Esophagus squamous epithelium (tissue), 5 donors: ENCODE measurements around the gene PRKCA. TPM values are rescaled to one million over a fixed set of nuclear protein-coding genes. Genes with fewer than 3 reads are reported as not detected.

Source experiments
- DNase-seq: peaks from one replicate; lab custom pipeline; 2025; lab: John Stamatoyannopoulos, UW
- H3K27ac ChIP-seq, 4 donors: fragments of 200-600 bp; sonication (generic); one replicate each; pipeline ENCODE4 v1.5.1; 2016 to 2019; ENCODE audit warnings: mild to moderate bottlenecking in 1 of 4
- H3K27me3 ChIP-seq, 4 donors: fragments of 200-600 bp; sonication (generic); 1 replicate in 3 of 4; 2 replicates in 1 of 4; pipeline versions ENCODE4 v1.5.1 to v1.6.0; 2017 to 2021; ENCODE audit warnings: antibody characterized with exemption in 1 of 4
- H3K36me3 ChIP-seq, 3 donors: fragments of 200-600 bp; sonication (generic); one replicate each; pipeline ENCODE4 v1.5.1; 2016 to 2019
- H3K4me1 ChIP-seq, 3 donors: fragments of 200-600 bp; sonication (generic); one replicate each; pipeline ENCODE4 v1.5.1; 2017 to 2019
- H3K4me3 ChIP-seq, 4 donors: fragments of 200-600 bp; sonication (generic); 1 replicate in 3 of 4; 2 replicates in 1 of 4; pipeline ENCODE4 v1.5.1; 2016 to 2019; ENCODE audit warnings: mild to moderate bottlenecking in 2 of 4, moderate library complexity in 1 of 4
- H3K9me3 ChIP-seq, 3 donors: fragments of 200-600 bp; sonication (generic); one replicate each; pipeline ENCODE4 v1.5.1; 2016 to 2019
- POLR2A ChIP-seq, 4 donors: fragments of 450-650 bp; IDR thresholded peaks; one replicate each; pipeline ENCODE4 v1.6.1; 2017; ENCODE audit warnings: antibody characterized with exemption in 4 of 4, mild to moderate bottlenecking in 4 of 4, moderate library complexity in 3 of 4
- WGBS, 2 donors: methylation state at CpG; one replicate each; pipeline ENCODE4 v1.1.5; 2018; 5-methylcytosine and 5-hydroxymethylcytosine counted together
- intact Hi-C: fragments of 100-400 bp; cut with DNase I; formaldehyde crosslinking; loops from one replicate; pipeline ENCODE4 v1.15.0; 2022
- total RNA-seq, 4 donors: library from RNA; depleted of rRNA; stranded (reverse); fragments of >200 nt; gene quantifications; one replicate each; pipeline ENCODE4 v1.1.0, GENCODE V29; 2016
- TF ChIP-seq, protein P1 (sequence below), 6 experiments: fragments of 450-650 bp in 4 of 6; fragments of 200-600 bp in 2 of 6; sonication (generic) in 2 of 6; IDR thresholded peaks; one replicate each; pipeline ENCODE4 v1.5.1; 2016 to 2019; ENCODE audit warnings: antibody characterized with exemption in 6 of 6, mild to moderate bottlenecking in 4 of 6, moderate library complexity in 4 of 6
- donor health status: DM: yes; HTN: yes; CAD: no.

Gene PRKCA
- total RNA-seq, 4 donors from 2014 or later, result 2.4 to 9.2 (median 4.2) TPM

DNA sequence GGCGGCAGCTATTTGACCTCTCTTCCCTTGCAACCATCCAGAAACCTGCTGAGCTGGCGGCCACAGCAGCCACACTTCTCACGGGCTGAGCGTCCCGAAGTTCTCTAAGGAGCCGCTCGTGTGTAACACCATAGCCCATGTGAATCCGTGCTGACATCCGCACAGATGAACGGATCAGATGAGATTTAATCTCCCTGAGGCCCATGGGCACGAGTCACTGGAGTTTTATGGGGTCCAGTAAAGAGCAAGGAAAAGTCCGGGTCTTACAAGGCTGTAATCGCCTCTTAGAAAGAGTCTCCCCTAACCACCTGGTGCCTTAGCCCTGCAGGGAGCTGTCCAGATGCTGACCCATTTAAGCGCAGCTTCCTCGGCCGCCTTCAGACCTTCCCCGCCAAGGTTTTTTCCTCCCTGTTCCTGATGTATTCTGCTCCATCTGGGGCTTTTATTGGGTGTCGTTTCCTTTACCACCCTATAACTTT lies 527.0 kb downstream of the PRKCA start:
- Histone ChIP-seq H3K9me3 (no peaks in the 10 kb centered on the region), H3K27ac (no peak overlapping the region), H3K27me3 (peaks cover 0 to 82% (median under 1%) of the 10 kb centered on the region in 4 donors), H3K36me3 (no peaks in the 10 kb centered on the region), H3K4me3 (no peak overlapping the region), H3K4me1 (no peaks in the 10 kb centered on the region)
- no peak for TF ChIP-seq POLR2A (IDR thresholded peaks at IDR 0.05)
- TF ChIP-seq, protein P1, sequence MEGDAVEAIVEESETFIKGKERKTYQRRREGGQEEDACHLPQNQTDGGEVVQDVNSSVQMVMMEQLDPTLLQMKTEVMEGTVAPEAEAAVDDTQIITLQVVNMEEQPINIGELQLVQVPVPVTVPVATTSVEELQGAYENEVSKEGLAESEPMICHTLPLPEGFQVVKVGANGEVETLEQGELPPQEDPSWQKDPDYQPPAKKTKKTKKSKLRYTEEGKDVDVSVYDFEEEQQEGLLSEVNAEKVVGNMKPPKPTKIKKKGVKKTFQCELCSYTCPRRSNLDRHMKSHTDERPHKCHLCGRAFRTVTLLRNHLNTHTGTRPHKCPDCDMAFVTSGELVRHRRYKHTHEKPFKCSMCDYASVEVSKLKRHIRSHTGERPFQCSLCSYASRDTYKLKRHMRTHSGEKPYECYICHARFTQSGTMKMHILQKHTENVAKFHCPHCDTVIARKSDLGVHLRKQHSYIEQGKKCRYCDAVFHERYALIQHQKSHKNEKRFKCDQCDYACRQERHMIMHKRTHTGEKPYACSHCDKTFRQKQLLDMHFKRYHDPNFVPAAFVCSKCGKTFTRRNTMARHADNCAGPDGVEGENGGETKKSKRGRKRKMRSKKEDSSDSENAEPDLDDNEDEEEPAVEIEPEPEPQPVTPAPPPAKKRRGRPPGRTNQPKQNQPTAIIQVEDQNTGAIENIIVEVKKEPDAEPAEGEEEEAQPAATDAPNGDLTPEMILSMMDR (IDR thresholded peaks at IDR 0.05), result no peak
- intact Hi-C loops, result no loop called here
- no peak for DNase-seq
- WGBS, 2 donors, result 4 to 14% methylated on average over 14 to 15 of the region's 18 CpGs

DNA sequence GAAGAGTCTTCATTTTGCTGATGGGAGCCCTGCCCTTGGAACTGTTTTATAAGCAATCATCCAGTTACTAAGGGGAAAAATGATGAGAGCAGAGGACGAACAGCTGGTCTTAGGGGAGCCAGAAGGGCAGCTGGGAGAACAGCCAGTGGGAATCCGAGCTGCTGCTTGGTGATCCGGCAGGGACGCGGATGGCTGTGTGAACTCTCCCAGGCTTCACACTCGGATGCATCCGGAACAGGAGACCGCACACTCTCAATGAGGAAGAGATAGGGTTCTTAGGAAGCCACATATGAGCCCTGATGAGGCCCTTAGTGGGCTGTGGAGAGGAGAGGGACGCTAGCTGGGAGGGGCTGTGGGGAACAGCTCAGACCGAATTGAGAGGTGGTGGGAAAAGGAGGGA lies 527.5 kb downstream of the PRKCA start:
- H3K4me3 ChIP-seq, result no peak overlapping the region
- peaks cover 0 to 3% (median 0%) of the 10 kb centered on the region in 3 donors for H3K4me1 ChIP-seq
- WGBS, 2 donors, result 20 to 21% methylated on average over 10 of the region's 10 CpGs
- H3K36me3 ChIP-seq, result no peaks in the 10 kb centered on the region
- TF ChIP-seq, protein P1 (IDR thresholded peaks at IDR 0.05), result no peak
- TF ChIP-seq POLR2A (IDR thresholded peaks at IDR 0.05), result no peak
- no peak for DNase-seq
- no peak overlapping the region for H3K27ac ChIP-seq
- intact Hi-C loops, result no loop called here
- no peaks in the 10 kb centered on the region for H3K9me3 ChIP-seq
- H3K27me3 ChIP-seq, result peaks cover 0 to 82% (median 5%) of the 10 kb centered on the region in 4 donors

DNA sequence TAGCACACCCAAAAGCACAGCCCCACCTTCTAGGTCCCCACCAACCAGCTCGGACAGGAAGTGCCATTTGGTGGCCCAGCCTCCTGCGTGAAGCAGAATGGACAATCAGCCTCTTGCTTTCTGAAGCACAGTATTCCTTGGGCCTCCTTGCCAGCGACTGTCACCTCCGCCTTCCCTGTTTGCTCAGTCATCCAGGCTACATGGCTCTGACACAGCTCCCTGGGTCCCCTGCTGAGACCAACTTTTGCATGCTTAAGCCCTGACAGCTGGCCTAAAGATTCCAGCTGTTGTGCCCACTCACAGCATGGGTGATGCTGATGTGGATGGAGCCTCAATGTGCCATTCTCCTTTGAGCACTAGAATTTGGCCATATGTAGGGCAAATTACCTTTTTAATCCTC lies 528.0 kb downstream of the PRKCA start:
- H3K4me1 ChIP-seq, result peaks cover 0 to 6% (median 0%) of the 10 kb centered on the region in 3 donors
- H3K4me3 ChIP-seq, result no peak overlapping the region
- no peaks in the 10 kb centered on the region for H3K36me3 ChIP-seq
- no peak overlapping the region for H3K27ac ChIP-seq
- no peaks in the 10 kb centered on the region for H3K9me3 ChIP-seq
- TF ChIP-seq, protein P1 (IDR thresholded peaks at IDR 0.05), result no peak
- TF ChIP-seq POLR2A (IDR thresholded peaks at IDR 0.05), result no peak
- intact Hi-C loops, result no loop called here
- DNase-seq, result no peak
- WGBS, 2 donors, result 24 to 45% methylated on average over 2 to 4 of the region's 4 CpGs
- H3K27me3 ChIP-seq, result peaks cover 4 to 83% (median 9%) of the 10 kb centered on the region in 4 donors

DNA sequence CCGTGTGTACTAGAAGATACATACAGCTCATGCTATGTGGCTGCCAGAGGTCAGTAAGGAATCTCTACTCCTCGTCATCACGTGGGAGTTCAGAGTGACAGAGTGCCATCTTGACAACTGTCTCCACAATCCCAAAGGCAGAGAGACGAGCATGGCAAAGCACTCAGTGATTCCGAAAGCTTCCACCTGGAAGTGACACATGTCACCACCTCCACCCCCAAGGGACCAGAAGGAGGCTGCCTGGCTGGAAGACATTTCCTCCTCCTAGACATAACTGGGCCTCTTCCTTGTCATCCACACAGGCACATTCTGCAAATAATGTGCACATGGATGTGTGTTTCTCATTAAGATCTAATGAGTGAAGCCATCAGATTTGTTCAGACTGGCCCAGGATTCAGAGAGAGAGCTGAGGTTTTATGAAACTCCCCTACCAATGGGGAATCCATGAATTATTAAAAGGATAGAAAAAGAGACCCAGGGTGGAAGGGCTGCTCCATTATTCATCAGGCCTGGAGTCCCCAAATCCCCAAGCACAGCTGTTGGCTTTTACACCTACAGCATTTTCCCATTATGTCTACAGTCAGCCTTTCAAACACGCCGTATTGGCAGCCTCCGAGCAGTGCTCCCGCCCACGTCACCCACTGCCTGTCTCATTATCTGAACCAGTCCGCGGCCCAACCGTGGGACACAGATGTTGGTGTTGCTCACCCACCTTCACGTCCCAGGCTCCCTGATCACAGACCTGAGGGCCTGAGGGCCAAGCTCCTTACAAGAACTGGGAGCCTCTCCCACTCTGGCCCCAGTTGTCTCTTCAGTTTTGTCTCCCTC lies 529.2 kb downstream of the PRKCA start:
- intact Hi-C loops, result no loop called here
- H3K27ac ChIP-seq, result no peak overlapping the region
- no peak overlapping the region for H3K4me3 ChIP-seq
- H3K9me3 ChIP-seq, result no peaks in the 10 kb centered on the region
- TF ChIP-seq POLR2A (IDR thresholded peaks at IDR 0.05), result no peak
- TF ChIP-seq, protein P1 (IDR thresholded peaks at IDR 0.05), result no peak
- H3K4me1 ChIP-seq, result peaks cover 0 to 6% (median 0%) of the 10 kb centered on the region in 3 donors
- 70 to 73% methylated on average over 7 to 14 of the region's 14 CpGs for WGBS, 2 donors
- peaks cover 4 to 90% (median 9%) of the 10 kb centered on the region in 4 donors for H3K27me3 ChIP-seq
- no peaks in the 10 kb centered on the region for H3K36me3 ChIP-seq
- DNase-seq, result no peak

DNA sequence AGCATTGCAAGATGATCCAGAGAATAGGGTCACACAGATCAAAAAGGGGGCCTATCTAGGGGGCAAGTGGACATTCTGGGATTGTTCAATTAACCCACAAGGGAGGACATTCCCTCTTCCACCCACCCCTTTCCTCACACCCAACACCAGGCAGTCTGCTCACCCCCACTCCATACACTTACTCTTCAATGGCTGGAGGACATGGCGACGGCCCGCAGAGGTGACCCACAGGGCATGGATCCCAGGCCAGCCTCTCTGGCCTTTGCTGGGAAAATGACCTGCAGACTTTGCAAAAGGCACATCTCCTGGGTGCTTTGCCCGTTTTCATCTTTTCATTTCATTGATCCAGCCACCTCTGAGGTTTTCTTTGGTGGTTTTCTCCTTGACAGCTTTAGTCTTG lies 530.8 kb downstream of the PRKCA start:
- no peaks in the 10 kb centered on the region for H3K36me3 ChIP-seq
- no peak for DNase-seq
- no peak for TF ChIP-seq POLR2A (IDR thresholded peaks at IDR 0.05)
- TF ChIP-seq, protein P1 (IDR thresholded peaks at IDR 0.05), result no peak
- intact Hi-C loops, result no loop called here
- 74 to 82% methylated on average over 4 of the region's 4 CpGs for WGBS, 2 donors
- no peak overlapping the region for H3K27ac ChIP-seq
- no peaks in the 10 kb centered on the region for H3K9me3 ChIP-seq
- peaks cover 4 to 96% (median 9%) of the 10 kb centered on the region in 4 donors for H3K27me3 ChIP-seq
- H3K4me1 ChIP-seq, result peaks cover 0 to 6% (median 0%) of the 10 kb centered on the region in 3 donors
- H3K4me3 ChIP-seq, result no peak overlapping the region
